ENCODE data around the gene RPL35.

GRCh38 chr9:124828489-124829333 is 33.0 kb downstream of the RPL35 start:
- TF ChIP-seq CTCF (conservative IDR thresholded peaks at IDR 0.05; ENCODE audit: low read length) (no peak), EZH2phosphoT487 (IDR thresholded peaks at IDR 0.05; ENCODE audit: borderline replicate concordance) (no peak)
